H1 (cell line): ENCODE measurements around the gene NANOS2. TPM values are rescaled to one million over a fixed set of nuclear protein-coding genes. Genes with fewer than 3 reads are reported as not detected.

Source experiments
- CTCF ChIA-PET: fragments of 300-600 bp; sonication (Branson Sonifier 250); formaldehyde crosslinking; loops from one replicate; lab custom pipeline; 2021; ENCODE audit not compliant: partially characterized antibody; lab: Charles Lee
- POLR2A ChIA-PET: fragments of 300-600 bp; sonication (Branson Sonifier 250); formaldehyde crosslinking; loops from one replicate; lab custom pipeline; 2021; ENCODE audit warnings: inconsistent platforms; ENCODE audit not compliant: partially characterized antibody; lab: Charles Lee
- DNase-seq, 2 experiments: peaks; one replicate each; pipeline versions ENCODE4 v3.0.0 to v3.0.0-alpha.2; 2010 to 2022; ENCODE audit warnings: low spot score in 2 of 2, low read depth in 1 of 2, mixed read lengths in 1 of 2
- FAIRE-seq: peaks from 2 replicates; lab custom pipeline; 2011; peaks lifted over from hg19 to GRCh38; lab: Jason Lieb, UNC
- H2AFZ ChIP-seq: 2 replicates; pipeline ENCODE4 v1.8.1; 2012; ENCODE audit warnings: low read length, inconsistent platforms
- H2AK5ac ChIP-seq: 2 replicates; pipeline ENCODE4 v1.6.1; 2013; ENCODE audit warnings: low read depth, low read length
- H2BK120ac ChIP-seq: replicated peaks from 2 replicates; pipeline ENCODE3; 2013; ENCODE audit warnings: low read depth, low read length, inconsistent platforms
- H2BK12ac ChIP-seq: 2 replicates; pipeline ENCODE4 v1.6.1; 2013; ENCODE audit warnings: low read depth, low read length
- H2BK15ac ChIP-seq: 2 replicates; pipeline ENCODE4 v1.6.1; 2013; ENCODE audit warnings: low read length
- H2BK20ac ChIP-seq: 2 replicates; pipeline ENCODE4 v1.6.1; 2013; ENCODE audit warnings: low read length
- H2BK5ac ChIP-seq: 2 replicates; pipeline ENCODE4 v1.6.1; 2013; ENCODE audit warnings: low read depth, low read length
- H3K14ac ChIP-seq: 2 replicates; pipeline ENCODE4 v1.6.1; 2013; ENCODE audit warnings: inconsistent platforms; ENCODE audit not compliant: insufficient read length
- H3K18ac ChIP-seq: 2 replicates; pipeline ENCODE4 v1.6.1; 2013; ENCODE audit warnings: low read length; ENCODE audit errors: extremely low read depth
- H3K23ac ChIP-seq: 2 replicates; pipeline ENCODE4 v1.6.1; 2013; ENCODE audit warnings: inconsistent platforms; ENCODE audit not compliant: insufficient read length
- H3K23me2 ChIP-seq: 2 replicates; pipeline ENCODE4 v1.6.1; 2013; ENCODE audit warnings: low read depth, low read length
- H3K27ac ChIP-seq: 2 replicates; pipeline ENCODE4 v1.6.1; 2011; ENCODE audit warnings: low read depth, low read length, inconsistent platforms
- H3K27me3 ChIP-seq, 4 experiments: replicated peaks in 1 of 4; 1 replicate in 1 of 4; 2 replicates in 3 of 4; pipeline versions ENCODE4 v1.6.1 to v1.8.1; 2011 to 2013; ENCODE audit warnings: low read length in 3 of 4, mild to moderate bottlenecking in 3 of 4, inconsistent platforms in 2 of 4, mixed read lengths in 2 of 4, moderate library complexity in 1 of 4; ENCODE audit not compliant: control insufficient read depth in 3 of 4, insufficient read depth in 3 of 4; ENCODE audit errors: extremely low read depth in 1 of 4
- H3K36me3 ChIP-seq, 4 experiments: 2 replicates each; pipeline versions ENCODE4 v1.6.1 to v1.8.1; 2011 to 2013; ENCODE audit warnings: mild to moderate bottlenecking in 4 of 4, low read length in 3 of 4, moderate library complexity in 2 of 4, control low read depth in 1 of 4, inconsistent platforms in 1 of 4; ENCODE audit not compliant: insufficient read depth in 4 of 4, control insufficient read depth in 2 of 4
- H3K4ac ChIP-seq: replicated peaks from 2 replicates; pipeline ENCODE3; 2013; ENCODE audit warnings: low read length, low read depth, mixed read lengths, inconsistent platforms; ENCODE audit not compliant: insufficient read length
- H3K4me1 ChIP-seq, 4 experiments: replicated peaks in 1 of 4; 1 replicate in 1 of 4; 2 replicates in 3 of 4; pipeline versions ENCODE4 v1.6.1 to v1.8.1; 2011 to 2013; ENCODE audit warnings: low read length in 3 of 4, inconsistent platforms in 2 of 4, mixed read lengths in 1 of 4; ENCODE audit not compliant: insufficient read depth in 4 of 4, control insufficient read depth in 3 of 4
- H3K4me2 ChIP-seq, 2 experiments: 2 replicates each; pipeline versions ENCODE4 v1.6.1 to v1.8.1; 2011 to 2013; ENCODE audit warnings: low read depth in 2 of 2, low read length in 2 of 2, control low read depth in 1 of 2, inconsistent platforms in 1 of 2, mild to moderate bottlenecking in 1 of 2; ENCODE audit not compliant: insufficient read depth in 1 of 2
- H3K4me3 ChIP-seq, 4 experiments: fragments of 200-600, 300-600 bp in 1 of 4; sonication (generic), shearing (Covaris generic), sonication (Bioruptor Twin) in 1 of 4; 2 replicates each; pipeline versions ENCODE4 v1.5.1 to v1.8.1; 2011 to 2016; ENCODE audit warnings: low read length in 4 of 4, low read depth in 3 of 4, control low read depth in 2 of 4, inconsistent platforms in 2 of 4, mild to moderate bottlenecking in 2 of 4, mixed read lengths in 1 of 4, moderate library complexity in 1 of 4; ENCODE audit not compliant: insufficient read depth in 2 of 4; ENCODE audit errors: extremely low read depth in 1 of 4
- H3K56ac ChIP-seq: replicated peaks from 2 replicates; pipeline ENCODE3; 2013; ENCODE audit warnings: low read depth, mild to moderate bottlenecking, mixed read lengths, low read length, inconsistent platforms; ENCODE audit not compliant: insufficient read length
- H3K79me1 ChIP-seq: 2 replicates; pipeline ENCODE4 v1.6.1; 2013; ENCODE audit warnings: low read depth, low read length, control low read depth
- H3K79me2 ChIP-seq, 2 experiments: 2 replicates each; pipeline versions ENCODE4 v1.6.1 to v1.8.1; 2012 to 2013; ENCODE audit warnings: low read length in 2 of 2, mild to moderate bottlenecking in 2 of 2, inconsistent platforms in 1 of 2; ENCODE audit not compliant: insufficient read depth in 2 of 2, control insufficient read depth in 1 of 2
- H3K9ac ChIP-seq, 4 experiments: replicated peaks in 1 of 4; 1 replicate in 1 of 4; 2 replicates in 3 of 4; pipeline versions ENCODE4 v1.6.1 to v1.8.1; 2011 to 2013; ENCODE audit warnings: low read depth in 3 of 4, low read length in 3 of 4, control low read depth in 2 of 4, mild to moderate bottlenecking in 2 of 4, moderate library complexity in 2 of 4, inconsistent platforms in 1 of 4; ENCODE audit errors: extremely low read depth in 1 of 4
- H3K9me3 ChIP-seq, 2 experiments: 2 replicates each; pipeline versions ENCODE4 v1.6.1 to v1.8.1; 2012 to 2013; ENCODE audit warnings: mild to moderate bottlenecking in 2 of 2, moderate library complexity in 2 of 2, control low read depth in 1 of 2, inconsistent platforms in 1 of 2, low read depth in 1 of 2, low read length in 1 of 2, mixed read lengths in 1 of 2; ENCODE audit not compliant: insufficient read depth in 2 of 2
- H4K20me1 ChIP-seq, 2 experiments: replicated peaks in 1 of 2; 2 replicates each; pipeline versions ENCODE3 to v1.8.1; 2011 to 2013; ENCODE audit warnings: inconsistent platforms in 2 of 2, low read length in 2 of 2, mild to moderate bottlenecking in 1 of 2; ENCODE audit not compliant: insufficient read depth in 2 of 2, control insufficient read depth in 1 of 2
- H4K5ac ChIP-seq: 2 replicates; pipeline ENCODE4 v1.6.1; 2013; ENCODE audit warnings: low read length, low read depth, mixed read lengths, inconsistent platforms; ENCODE audit not compliant: insufficient read length
- H4K8ac ChIP-seq: 2 replicates; pipeline ENCODE4 v1.8.0; 2013; ENCODE audit warnings: mild to moderate bottlenecking, moderate library complexity, low read length, inconsistent platforms; ENCODE audit not compliant: insufficient read depth; ENCODE audit errors: extremely low read depth
- H4K91ac ChIP-seq: replicated peaks from 2 replicates; pipeline ENCODE3; 2013; ENCODE audit warnings: low read length, mixed read lengths, inconsistent platforms; ENCODE audit not compliant: insufficient read length
- ATF2 ChIP-seq: IDR thresholded peaks from 2 replicates; pipeline ENCODE4 v1.6.1; 2012; ENCODE audit warnings: low read length, inconsistent platforms
- ATF3 ChIP-seq: IDR thresholded peaks from 2 replicates; pipeline ENCODE4 v1.6.1; 2011; ENCODE audit warnings: low read depth, mild to moderate bottlenecking, low read length; ENCODE audit not compliant: insufficient read depth
- BACH1 ChIP-seq: IDR thresholded peaks from 2 replicates; pipeline ENCODE4 v1.6.1; 2012; ENCODE audit warnings: low read length, improper control_type of control experiment
- CHD2 ChIP-seq: IDR thresholded peaks from 2 replicates; pipeline ENCODE4 v1.6.1; 2012; ENCODE audit warnings: low read length, improper control_type of control experiment
- EP300 ChIP-seq, 2 experiments: IDR thresholded peaks; 1 replicate in 1 of 2; 2 replicates in 1 of 2; pipeline ENCODE4 v1.6.1; 2011 to 2012; ENCODE audit warnings: low read depth in 2 of 2, low read length in 2 of 2, mild to moderate bottlenecking in 2 of 2, borderline replicate concordance in 1 of 2, inconsistent platforms in 1 of 2, moderate library complexity in 1 of 2
- EZH2 ChIP-seq: fragments of 200-600 bp; sonication (generic); IDR thresholded peaks from 2 replicates; pipeline ENCODE4 v1.7.1; 2012; ENCODE audit warnings: low read depth, mild to moderate bottlenecking, moderate library complexity, low read length, inconsistent platforms; ENCODE audit not compliant: severe bottlenecking
- HDAC6 ChIP-seq: IDR thresholded peaks from one replicate; pipeline ENCODE4 v1.7.1; 2012; ENCODE audit warnings: low read depth, mild to moderate bottlenecking, inconsistent platforms, low read length, moderate library complexity
- KDM1A ChIP-seq: fragments of 200-600, 300-600 bp; sonication (generic); IDR thresholded peaks from 2 replicates; pipeline ENCODE4 v1.7.1; 2016; ENCODE audit warnings: mild to moderate bottlenecking, low read length, borderline replicate concordance
- KDM4A ChIP-seq: IDR thresholded peaks from one replicate; pipeline ENCODE4 v1.7.1; 2012; ENCODE audit warnings: low read depth, mild to moderate bottlenecking, moderate library complexity, low read length, inconsistent platforms; ENCODE audit not compliant: severe bottlenecking
- RFX5 ChIP-seq: IDR thresholded peaks from 2 replicates; pipeline ENCODE4 v1.6.1; 2011; ENCODE audit warnings: low read depth, low read length, improper control_type of control experiment, borderline replicate concordance
- ZNF274 ChIP-seq: IDR thresholded peaks from 2 replicates; pipeline ENCODE4 v1.7.0; 2012; ENCODE audit warnings: low read length, borderline replicate concordance; ENCODE audit errors: extremely low read depth
- WGBS, 2 experiments: shearing (Covaris generic) in 1 of 2; methylation state at CpG; one replicate each; pipeline versions ENCODE4 v1.1.6 to v1.1.7; 2013 to 2015; ENCODE audit warnings: low lambda C conversion rate in 2 of 2, mixed read lengths in 2 of 2, inconsistent platforms in 1 of 2, low coverage in 1 of 2, missing lambda C conversion rate in 1 of 2; ENCODE audit not compliant: insufficient replicate concordance in 2 of 2, insufficient coverage in 1 of 2, insufficient read length in 1 of 2; ENCODE audit errors: extremely low coverage in 1 of 2, missing lambda C conversion rate in 1 of 2; 5-methylcytosine and 5-hydroxymethylcytosine counted together
- polyA plus RNA-seq, 7 experiments: library from polyadenylated mRNA; depleted of rRNA in 3 of 7; stranded (reverse) in 5 of 7; unstranded in 2 of 7; fragments of >200 nt in 5 of 7; fragments of 200-250 nt in 2 of 7; gene quantifications; 1 replicate in 5 of 7; 2 replicates in 1 of 7; 4 replicates in 1 of 7; pipeline versions ENCODE4 v1.2.1 to v1.2.3, GENCODE V29; 2011 to 2013; ENCODE audit warnings: missing spikeins in 2 of 7, mixed read lengths in 2 of 7
- total RNA-seq: library from RNA; stranded (reverse); fragmentation: NEBNext Ultra II Directional; extraction: Animal tissue kit (Norgen Biotek cat#: 25700); gene quantifications from 2 replicates; pipeline ENCODE4 v1.2.1, GENCODE V29; 2021

NANOS2 gene
- total and polyA plus RNA-seq, 2 of the 8 experiments (the other 6 are each of a cell fraction or from before 2014, with no cell fraction given) = 0.20 TPM; not detected in 1

GRCh38 chr19:45958320-45958719, 43.7 kb upstream of the NANOS2 start:
- Histone ChIP-seq H2BK120ac (no peak overlapping the region), H2AFZ (no peak overlapping the region), H3K9me3 (no peaks in the 10 kb centered on the region), H3K4me1 (peaks cover 0 to 11% (median 2%) of the 10 kb centered on the region in 4 experiments; a peak in 5 of 7 replicates), H3K56ac (no peak overlapping the region), H4K20me1 (peaks cover 2 to 4% of the 10 kb centered on the region in 2 experiments), H2BK12ac (0 out of 2 replicates have a peak overlapping the region, but pooled peaks have one; percentile 21), H3K9ac (peak overlapping the region in 1 of 4 experiments; percentile 54; a peak in 1 of 7 replicates), H3K27me3 (peaks cover 0 to 2% (median 0%) of the 10 kb centered on the region in 4 experiments; a peak in 1 of 7 replicates), H3K27ac (no peak overlapping the region), H2BK20ac (no peak overlapping the region), H3K14ac (no peak overlapping the region), H3K4ac (no peak overlapping the region), H3K23ac (no peak overlapping the region), H3K79me1 (no peaks in the 10 kb centered on the region), H2AK5ac (peak overlapping the region; percentile 99), H3K4me2 (no peak overlapping the region), H4K8ac (no peak overlapping the region), H3K18ac (no peak overlapping the region), H4K5ac (no peak overlapping the region), H2BK5ac (peak overlapping the region; percentile 49; the same call in 1 of the 2 replicates), H3K23me2 (peaks cover 6% of the 10 kb centered on the region; the same call in 1 of the 2 replicates), H3K36me3 (peaks cover 0 to 10% (median 3%) of the 10 kb centered on the region in 4 experiments; a peak in 3 of 8 replicates), H3K79me2 (no peaks in the 10 kb centered on the region), H2BK15ac (peak overlapping the region; percentile 33; the same call in 1 of the 2 replicates), H3K4me3 (no peak overlapping the region), H4K91ac (peak overlapping the region; percentile 68)
- CTCF ChIA-PET = interaction anchor here (0.9 kb wide), 1 partner anchor 44 kb away, joined by 3 read pairs; no protein-coding TSS in a partner anchor
- 89 to 100% methylated on average over 2 to 6 of the region's 6 CpGs for WGBS, 2 experiments
- FAIRE-seq (no peak), DNase-seq (no peak)
- TF ChIP-seq ATF3 = no peak
- no peak for TF ChIP-seq CHD2
- no peak for TF ChIP-seq ATF2
- TF ChIP-seq EP300 (IDR thresholded peaks at IDR 0.05; ENCODE audit: borderline replicate concordance in 1 of 2, low read depth in 2 of 2, low read length in 2 of 2) = no peak
- TF ChIP-seq ZNF274 = no peak
- TF ChIP-seq BACH1 = no peak
- no peak for TF ChIP-seq EZH2
- no peak for TF ChIP-seq RFX5
- TF ChIP-seq KDM4A = no peak
- no peak for TF ChIP-seq HDAC6
- TF ChIP-seq KDM1A = no peak
- POLR2A ChIA-PET = no interaction called here
